Peyer's patch (tissue), 4 donors: ENCODE data around the gene MSMB.

ENCODE experiments used
- POLR2A ChIP-seq, 2 donors: fragments of 450-650 bp; IDR thresholded peaks; one replicate each; pipeline ENCODE4 v1.5.1; 2017; ENCODE audit warnings: antibody characterized with exemption in 2 of 2, mild to moderate bottlenecking in 2 of 2, moderate library complexity in 2 of 2
- TF ChIP-seq, protein P1 (sequence below), 6 experiments: fragments of 450-650 bp in 4 of 6; fragments of 200-600 bp in 2 of 6; sonication (generic) in 1 of 6; IDR thresholded peaks; one replicate each; pipeline ENCODE4 v1.5.1; 2017 to 2019; ENCODE audit warnings: antibody characterized with exemption in 6 of 6, mild to moderate bottlenecking in 3 of 6, moderate library complexity in 1 of 6

DNA sequence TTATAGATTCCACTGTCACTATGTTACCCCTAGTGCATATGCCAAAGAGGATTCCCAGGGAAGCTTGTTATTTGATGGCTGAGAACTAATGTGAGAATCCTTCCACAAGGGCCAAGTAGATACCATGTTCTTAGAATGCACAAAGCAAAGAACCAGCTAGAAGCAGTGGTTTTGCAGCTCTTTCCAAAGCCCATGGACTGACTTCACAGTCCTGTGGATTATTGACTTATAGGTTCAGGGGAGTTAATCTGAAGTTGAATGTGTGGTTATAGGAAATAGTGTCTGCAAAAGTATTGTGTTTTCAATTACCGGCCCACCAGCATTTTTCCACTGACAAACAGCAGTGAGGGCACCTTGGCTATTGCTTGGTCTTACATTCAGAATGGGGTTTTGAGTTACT is 45.5 kb downstream of the MSMB start:
- TF ChIP-seq, protein P1, sequence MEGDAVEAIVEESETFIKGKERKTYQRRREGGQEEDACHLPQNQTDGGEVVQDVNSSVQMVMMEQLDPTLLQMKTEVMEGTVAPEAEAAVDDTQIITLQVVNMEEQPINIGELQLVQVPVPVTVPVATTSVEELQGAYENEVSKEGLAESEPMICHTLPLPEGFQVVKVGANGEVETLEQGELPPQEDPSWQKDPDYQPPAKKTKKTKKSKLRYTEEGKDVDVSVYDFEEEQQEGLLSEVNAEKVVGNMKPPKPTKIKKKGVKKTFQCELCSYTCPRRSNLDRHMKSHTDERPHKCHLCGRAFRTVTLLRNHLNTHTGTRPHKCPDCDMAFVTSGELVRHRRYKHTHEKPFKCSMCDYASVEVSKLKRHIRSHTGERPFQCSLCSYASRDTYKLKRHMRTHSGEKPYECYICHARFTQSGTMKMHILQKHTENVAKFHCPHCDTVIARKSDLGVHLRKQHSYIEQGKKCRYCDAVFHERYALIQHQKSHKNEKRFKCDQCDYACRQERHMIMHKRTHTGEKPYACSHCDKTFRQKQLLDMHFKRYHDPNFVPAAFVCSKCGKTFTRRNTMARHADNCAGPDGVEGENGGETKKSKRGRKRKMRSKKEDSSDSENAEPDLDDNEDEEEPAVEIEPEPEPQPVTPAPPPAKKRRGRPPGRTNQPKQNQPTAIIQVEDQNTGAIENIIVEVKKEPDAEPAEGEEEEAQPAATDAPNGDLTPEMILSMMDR (IDR thresholded peaks at IDR 0.05) = no peak
- no peak for TF ChIP-seq POLR2A (IDR thresholded peaks at IDR 0.05)
